DND-41 (cell line): ENCODE results near the gene GBP5.
"Not testable (repeated sequence)": the region's sequence is repeated elsewhere in the genome, so short reads cannot be mapped to it uniquely, and the experiment has no call there.

Experiments used
- ATAC-seq: fragments of 200-7000 bp; cut with Tn5 transposase; 3 replicates; pipeline ENCODE4 v1.9.1; 2021; ENCODE audit warnings: low read depth; ENCODE audit not compliant: insufficient read depth
- DNase-seq: peaks from one replicate; pipeline ENCODE4 v3.0.0-alpha.2; 2020
- H2AFZ ChIP-seq: 2 replicates; pipeline ENCODE4 v1.6.0; 2012; ENCODE audit warnings: low read depth, low read length
- H3K27ac ChIP-seq: 2 replicates; pipeline ENCODE4 v1.5.1; 2012; ENCODE audit warnings: low read length, inconsistent platforms
- H3K27me3 ChIP-seq: fragments of 200-600 bp; sonication (generic); 2 replicates; pipeline ENCODE4 v1.6.0; 2012; ENCODE audit warnings: low read length, mild to moderate bottlenecking, inconsistent platforms; ENCODE audit not compliant: insufficient read depth, poor library complexity
- H3K36me3 ChIP-seq: 2 replicates; pipeline ENCODE4 v1.5.1; 2012; ENCODE audit warnings: low read length, inconsistent platforms; ENCODE audit not compliant: insufficient read depth
- H3K4me1 ChIP-seq: 2 replicates; pipeline ENCODE4 v1.5.1; 2012; ENCODE audit warnings: mild to moderate bottlenecking, low read length; ENCODE audit not compliant: insufficient read depth
- H3K4me2 ChIP-seq: 2 replicates; pipeline ENCODE4 v1.6.0; 2012; ENCODE audit warnings: mild to moderate bottlenecking, moderate library complexity, low read length, inconsistent platforms; ENCODE audit not compliant: insufficient read depth
- H3K4me3 ChIP-seq, 2 experiments: fragments of 200-600 bp in 1 of 2; shearing (Covaris generic) in 1 of 2; 2 replicates each; pipeline ENCODE4 v1.5.1; 2012 to 2016; ENCODE audit warnings: inconsistent platforms in 2 of 2, low read length in 2 of 2, mild to moderate bottlenecking in 2 of 2, low read depth in 1 of 2, moderate library complexity in 1 of 2
- H3K79me2 ChIP-seq: 2 replicates; pipeline ENCODE4 v1.6.0; 2012; ENCODE audit warnings: low read length, inconsistent platforms; ENCODE audit not compliant: insufficient read depth
- H3K9ac ChIP-seq: 2 replicates; pipeline ENCODE4 v1.6.0; 2012; ENCODE audit warnings: low read depth, mild to moderate bottlenecking, inconsistent platforms, low read length, moderate library complexity
- H3K9me3 ChIP-seq: 2 replicates; pipeline ENCODE4 v1.5.1; 2012; ENCODE audit warnings: low read length, moderate library complexity, mild to moderate bottlenecking, inconsistent platforms; ENCODE audit not compliant: insufficient read depth, severe bottlenecking
- H4K20me1 ChIP-seq: 2 replicates; pipeline ENCODE4 v1.6.0; 2012; ENCODE audit warnings: low read length; ENCODE audit not compliant: insufficient read depth
- CTCF ChIP-seq: IDR thresholded peaks from 2 replicates; pipeline ENCODE4 v1.5.1; 2012; ENCODE audit warnings: borderline replicate concordance, low read length, moderate library complexity, mild to moderate bottlenecking; ENCODE audit not compliant: poor library complexity, severe bottlenecking; ENCODE audit errors: extremely low read depth
- EZH2 ChIP-seq: IDR thresholded peaks from 3 replicates; pipeline ENCODE4 v1.6.1; 2012; ENCODE audit warnings: borderline replicate concordance, low read depth, mild to moderate bottlenecking, moderate library complexity, low read length, inconsistent platforms; ENCODE audit not compliant: severe bottlenecking

The GBP5 gene

GRCh38 chr1:89286549-89287180 lies 14.0 kb upstream of the GBP5 start:
- no peak for TF ChIP-seq EZH2
- no peak for TF ChIP-seq CTCF
- no peaks in the 10 kb centered on the region for H3K36me3 ChIP-seq
- peaks cover 2% of the 10 kb centered on the region for H3K9me3 ChIP-seq
- H3K4me3 ChIP-seq, result peak overlapping the region in 1 of 2 experiments; percentile 36; a peak in 2 of 4 replicates
- peak overlapping the region; percentile 94 for H3K27ac ChIP-seq
- DNase-seq (peak; percentile 51), ATAC-seq (peak; percentile 84)
- no peaks in the 10 kb centered on the region for H3K79me2 ChIP-seq
- peak overlapping the region; percentile 61 for H3K4me2 ChIP-seq
- no peaks in the 10 kb centered on the region for H4K20me1 ChIP-seq
- peaks cover 45% of the 10 kb centered on the region for H3K4me1 ChIP-seq
- no peaks in the 10 kb centered on the region for H3K27me3 ChIP-seq
- peak overlapping the region; percentile 57 for H3K9ac ChIP-seq
- peak overlapping the region; percentile 66 for H2AFZ ChIP-seq

GRCh38 chr1:89285745-89286380 lies 13.2 kb upstream of the GBP5 start:
- TF ChIP-seq EZH2 (no peak), CTCF (no peak)
- peak overlapping the region; percentile 66 for H2AFZ ChIP-seq
- ATAC-seq, result peak; percentile 47
- H3K4me2 ChIP-seq, result peak overlapping the region; percentile 61
- H3K9me3 ChIP-seq, result peaks cover 2% of the 10 kb centered on the region
- H3K4me1 ChIP-seq, result peaks cover 46% of the 10 kb centered on the region
- H3K79me2 ChIP-seq, result no peaks in the 10 kb centered on the region
- H3K36me3 ChIP-seq, result no peaks in the 10 kb centered on the region
- H4K20me1 ChIP-seq, result no peaks in the 10 kb centered on the region
- no peak for DNase-seq
- H3K9ac ChIP-seq, result peak overlapping the region; percentile 57
- peak overlapping the region in 1 of 2 experiments; percentile 36; a peak in 1 of 4 replicates for H3K4me3 ChIP-seq
- no peaks in the 10 kb centered on the region for H3K27me3 ChIP-seq
- H3K27ac ChIP-seq, result peak overlapping the region; percentile 94

GRCh38 chr1:89284078-89284763 lies 11.6 kb upstream of the GBP5 start:
- not testable (repeated sequence) for H3K36me3 ChIP-seq, H3K79me2 ChIP-seq, H3K4me2 ChIP-seq, H3K27me3 ChIP-seq, H4K20me1 ChIP-seq, H2AFZ ChIP-seq, ATAC-seq, H3K4me3 ChIP-seq, DNase-seq, H3K9me3 ChIP-seq, H3K9ac ChIP-seq
- peaks cover 60% of the 10 kb centered on the region for H3K4me1 ChIP-seq
- peak overlapping the region; percentile 94 for H3K27ac ChIP-seq

GRCh38 chr1:89280766-89281165 lies 8.1 kb upstream of the GBP5 start:
- TF ChIP-seq CTCF (no peak), EZH2 (no peak)
- Histone ChIP-seq H3K36me3 (no peaks in the 10 kb centered on the region), H3K79me2 (no peaks in the 10 kb centered on the region), H3K9me3 (peaks cover 2% of the 10 kb centered on the region), H3K4me3 (no peak overlapping the region), H3K27ac (no peak overlapping the region), H3K9ac (no peak overlapping the region), H3K4me2 (no peak overlapping the region), H3K4me1 (peaks cover 54% of the 10 kb centered on the region), H4K20me1 (no peaks in the 10 kb centered on the region), H3K27me3 (no peaks in the 10 kb centered on the region), H2AFZ (no peak overlapping the region)
- DNase-seq, result no peak
- no peak for ATAC-seq
